Hepatocyte (in vitro differentiated cells): ENCODE results near the gene PITPNC1.

Experiments used
- EZH2 ChIP-seq: fragments of 200-600 bp; sonication (generic); IDR thresholded peaks from 2 replicates; pipeline ENCODE4 v1.6.1; 2016; ENCODE audit warnings: antibody characterized with exemption, mild to moderate bottlenecking, borderline replicate concordance
- TF ChIP-seq, protein P1 (sequence below): fragments of 200-600 bp; sonication (generic); IDR thresholded peaks from 2 replicates; pipeline ENCODE4 v1.5.1; 2016; ENCODE audit warnings: antibody characterized with exemption, mild to moderate bottlenecking; ENCODE audit not compliant: poor library complexity

DNA sequence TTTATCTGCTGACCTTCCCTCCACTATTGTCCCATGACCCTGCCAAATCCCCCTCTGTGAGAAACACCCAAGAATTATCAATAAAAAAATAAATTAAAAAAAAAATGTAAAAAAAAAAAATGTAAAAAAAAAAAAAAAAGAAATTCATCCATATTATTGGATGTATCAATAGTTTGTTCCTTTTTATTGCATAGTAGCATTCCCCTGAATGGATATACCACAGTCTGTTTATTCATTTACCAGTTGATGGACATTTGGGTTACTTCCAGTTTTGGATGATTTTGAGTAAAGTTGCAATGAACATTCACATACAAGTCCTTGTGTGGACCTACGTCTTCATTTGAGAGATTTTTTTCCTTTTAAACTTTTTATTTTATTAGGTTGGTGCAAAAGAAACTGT is 94.0 kb downstream of the PITPNC1 start:
- TF ChIP-seq, protein P1, sequence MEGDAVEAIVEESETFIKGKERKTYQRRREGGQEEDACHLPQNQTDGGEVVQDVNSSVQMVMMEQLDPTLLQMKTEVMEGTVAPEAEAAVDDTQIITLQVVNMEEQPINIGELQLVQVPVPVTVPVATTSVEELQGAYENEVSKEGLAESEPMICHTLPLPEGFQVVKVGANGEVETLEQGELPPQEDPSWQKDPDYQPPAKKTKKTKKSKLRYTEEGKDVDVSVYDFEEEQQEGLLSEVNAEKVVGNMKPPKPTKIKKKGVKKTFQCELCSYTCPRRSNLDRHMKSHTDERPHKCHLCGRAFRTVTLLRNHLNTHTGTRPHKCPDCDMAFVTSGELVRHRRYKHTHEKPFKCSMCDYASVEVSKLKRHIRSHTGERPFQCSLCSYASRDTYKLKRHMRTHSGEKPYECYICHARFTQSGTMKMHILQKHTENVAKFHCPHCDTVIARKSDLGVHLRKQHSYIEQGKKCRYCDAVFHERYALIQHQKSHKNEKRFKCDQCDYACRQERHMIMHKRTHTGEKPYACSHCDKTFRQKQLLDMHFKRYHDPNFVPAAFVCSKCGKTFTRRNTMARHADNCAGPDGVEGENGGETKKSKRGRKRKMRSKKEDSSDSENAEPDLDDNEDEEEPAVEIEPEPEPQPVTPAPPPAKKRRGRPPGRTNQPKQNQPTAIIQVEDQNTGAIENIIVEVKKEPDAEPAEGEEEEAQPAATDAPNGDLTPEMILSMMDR: no peak
- no peak for TF ChIP-seq EZH2
